Tibial artery (tissue), 4 donors: ENCODE results near the gene ENTREP3.
"Not testable (repeated sequence)": the region's sequence is repeated elsewhere in the genome, so short reads cannot be mapped to it uniquely, and the experiment has no call there.

Source experiments
- DNase-seq, 2 donors: peaks; one replicate each; pipeline ENCODE4 v3.0.0-alpha.2; 2019
- H3K27ac ChIP-seq, 2 donors: fragments of 200-600 bp; sonication (generic) in 1 of 2; 1 replicate in 1 of 2; 2 replicates in 1 of 2; pipeline ENCODE4 v1.5.1; 2018 to 2019; ENCODE audit warnings: mild to moderate bottlenecking in 1 of 2
- H3K27me3 ChIP-seq, 2 donors: fragments of 200-600 bp; sonication (generic) in 1 of 2; one replicate each; pipeline versions ENCODE4 v1.5.1 to v1.6.0; 2016 to 2019
- H3K36me3 ChIP-seq, 3 donors: fragments of 200-600 bp; sonication (generic) in 2 of 3; one replicate each; pipeline ENCODE4 v1.5.1; 2016 to 2019; ENCODE audit warnings: mild to moderate bottlenecking in 2 of 3
- H3K4me1 ChIP-seq, 4 donors: fragments of 200-600 bp; sonication (generic) in 2 of 4; 1 replicate in 3 of 4; 2 replicates in 1 of 4; pipeline ENCODE4 v1.5.1; 2016 to 2019
- H3K4me3 ChIP-seq, 2 donors: fragments of 200-600 bp; sonication (generic) in 1 of 2; 1 replicate in 1 of 2; 2 replicates in 1 of 2; pipeline ENCODE4 v1.5.1; 2018 to 2019; ENCODE audit warnings: mild to moderate bottlenecking in 2 of 2
- H3K9me3 ChIP-seq, 3 donors: fragments of 200-600 bp; sonication (generic) in 1 of 3; one replicate each; pipeline ENCODE4 v1.5.1; 2016 to 2019
- intact Hi-C: fragments of 100-400 bp; cut with DNase I; formaldehyde crosslinking; loops from one replicate; pipeline ENCODE4 v1.15.0; 2023; ENCODE audit warnings: low total_unique reads
- TF ChIP-seq, protein P1 (sequence below), 2 experiments: fragments of 200-600 bp in 1 of 2; fragments of 450-650 bp in 1 of 2; IDR thresholded peaks; one replicate each; pipeline ENCODE4 v1.5.1; 2017 to 2019; ENCODE audit warnings: antibody characterized with exemption in 2 of 2, mild to moderate bottlenecking in 1 of 2, moderate library complexity in 1 of 2

ENTREP3 gene

DNA sequence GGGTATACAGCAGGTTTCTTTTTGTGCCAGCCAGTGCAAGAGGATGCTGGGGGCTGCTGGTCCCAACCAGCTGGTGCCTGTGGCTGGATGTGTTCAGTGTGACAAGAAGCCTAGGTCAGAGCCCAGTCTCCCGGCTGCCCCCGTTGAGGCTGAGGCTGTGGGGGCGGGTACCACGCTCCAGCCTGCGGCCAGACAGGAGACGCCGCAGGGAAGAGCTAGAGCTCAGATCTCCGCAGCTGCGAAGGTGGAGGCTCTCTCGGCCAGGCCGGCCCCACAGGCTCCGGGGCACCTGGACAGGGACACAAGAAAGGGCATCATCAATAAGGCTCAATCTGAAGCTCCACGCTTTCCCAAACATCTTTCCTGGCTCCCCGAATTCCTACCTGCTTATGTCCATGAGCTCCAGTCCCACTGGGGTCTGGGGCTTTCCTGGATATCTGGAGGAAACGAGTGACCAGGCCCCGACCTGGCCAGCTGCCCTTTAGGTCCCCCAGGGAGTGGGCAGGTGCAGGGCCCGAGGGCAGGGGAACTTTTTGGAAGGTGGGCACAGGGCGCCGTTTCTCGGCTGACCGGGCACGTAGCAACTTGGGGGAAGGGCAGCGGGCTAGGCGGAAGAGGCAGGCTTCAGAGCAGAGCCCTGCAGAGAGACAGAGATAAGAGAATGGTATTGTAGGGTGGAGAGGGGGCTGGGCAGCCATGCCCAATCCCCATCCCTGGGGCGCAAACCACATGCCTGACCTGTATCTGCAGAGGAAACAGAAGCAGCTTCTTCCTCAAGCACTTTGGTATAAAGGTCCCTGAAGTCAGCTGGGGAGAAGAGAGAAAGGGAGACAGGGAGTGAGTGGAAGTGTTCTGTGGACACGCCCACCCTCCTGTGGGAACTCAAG is 7.4 kb downstream of the ENTREP3 start:
- Histone ChIP-seq H3K27me3 (no peaks in the 10 kb centered on the region), H3K36me3 (peaks cover 14 to 28% (median 15%) of the 10 kb centered on the region in 3 donors), H3K9me3 (no peaks in the 10 kb centered on the region), H3K4me3 (no peak overlapping the region), H3K4me1 (peaks cover 0 to 32% (median 25%) of the 10 kb centered on the region in 4 donors), H3K27ac (no peak overlapping the region)
- TF ChIP-seq, protein P1, sequence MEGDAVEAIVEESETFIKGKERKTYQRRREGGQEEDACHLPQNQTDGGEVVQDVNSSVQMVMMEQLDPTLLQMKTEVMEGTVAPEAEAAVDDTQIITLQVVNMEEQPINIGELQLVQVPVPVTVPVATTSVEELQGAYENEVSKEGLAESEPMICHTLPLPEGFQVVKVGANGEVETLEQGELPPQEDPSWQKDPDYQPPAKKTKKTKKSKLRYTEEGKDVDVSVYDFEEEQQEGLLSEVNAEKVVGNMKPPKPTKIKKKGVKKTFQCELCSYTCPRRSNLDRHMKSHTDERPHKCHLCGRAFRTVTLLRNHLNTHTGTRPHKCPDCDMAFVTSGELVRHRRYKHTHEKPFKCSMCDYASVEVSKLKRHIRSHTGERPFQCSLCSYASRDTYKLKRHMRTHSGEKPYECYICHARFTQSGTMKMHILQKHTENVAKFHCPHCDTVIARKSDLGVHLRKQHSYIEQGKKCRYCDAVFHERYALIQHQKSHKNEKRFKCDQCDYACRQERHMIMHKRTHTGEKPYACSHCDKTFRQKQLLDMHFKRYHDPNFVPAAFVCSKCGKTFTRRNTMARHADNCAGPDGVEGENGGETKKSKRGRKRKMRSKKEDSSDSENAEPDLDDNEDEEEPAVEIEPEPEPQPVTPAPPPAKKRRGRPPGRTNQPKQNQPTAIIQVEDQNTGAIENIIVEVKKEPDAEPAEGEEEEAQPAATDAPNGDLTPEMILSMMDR (IDR thresholded peaks at IDR 0.05) = no peak
- intact Hi-C loops = no loop called here
- DNase-seq = no peak

- H3K9me3 ChIP-seq, DNase-seq, H3K27ac ChIP-seq, intact Hi-C loops, H3K27me3 ChIP-seq, H3K4me3 ChIP-seq: not testable (repeated sequence)
- peaks cover 14 to 28% (median 15%) of the 10 kb centered on the region in 3 donors for H3K36me3 ChIP-seq
- peaks cover 0 to 42% (median 30%) of the 10 kb centered on the region in 4 donors for H3K4me1 ChIP-seq
These were observed 8.5 kb downstream of the ENTREP3 start for GRCh38 chr1:155246796-155247195.

DNA sequence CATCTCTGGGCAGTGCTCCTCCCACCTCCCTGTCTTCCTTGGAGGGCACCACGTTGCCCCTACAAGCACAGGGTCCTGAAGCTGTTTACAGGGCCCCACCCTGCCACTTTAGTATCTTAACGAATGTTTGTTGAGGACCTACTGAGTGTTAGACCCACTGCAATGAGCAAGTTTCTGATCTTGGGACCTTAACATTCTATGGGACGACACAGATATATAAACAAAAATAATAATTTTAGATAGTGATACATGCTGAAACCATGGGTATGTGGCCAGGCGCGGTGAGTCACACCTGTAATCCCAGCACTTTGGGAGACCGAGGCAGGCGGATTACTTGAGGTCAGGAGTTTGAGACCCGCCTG is 10.1 kb downstream of the ENTREP3 start:
- intact Hi-C loops = no loop called here
- H3K4me3 ChIP-seq = peak overlapping the region; percentile 59 to 83

GRCh38 chr1:155244368-155245162 is 10.7 kb downstream of the ENTREP3 start:
- TF ChIP-seq, protein P1 (IDR thresholded peaks at IDR 0.05) = peak; percentile 14 to 98
- peak overlapping the region; percentile 94 to 96 for H3K27ac ChIP-seq
- peaks cover 0 to 44% (median 26%) of the 10 kb centered on the region in 4 donors for H3K4me1 ChIP-seq
- H3K4me3 ChIP-seq = peak overlapping the region; percentile 59 to 83
- DNase-seq = peak; percentile 99
- intact Hi-C loops = loop anchor here (5.0 kb wide), 1 partner anchor 37 kb away; the partner anchor contains the start of genes MTX1 and THBS3
- H3K27me3 ChIP-seq = no peaks in the 10 kb centered on the region
- H3K36me3 ChIP-seq = peaks cover 14 to 28% (median 15%) of the 10 kb centered on the region in 3 donors
- H3K9me3 ChIP-seq = no peaks in the 10 kb centered on the region

More for the DNA sequence above, 10.1 kb downstream of the ENTREP3 start:
- H3K4me1 ChIP-seq = peaks cover 0 to 40% (median 27%) of the 10 kb centered on the region in 4 donors
- TF ChIP-seq, protein P1 (IDR thresholded peaks at IDR 0.05) = no peak
- H3K27me3 ChIP-seq = no peaks in the 10 kb centered on the region
- peak overlapping the region; percentile 94 to 96 for H3K27ac ChIP-seq
- H3K9me3 ChIP-seq = no peaks in the 10 kb centered on the region
- peaks cover 14 to 28% (median 15%) of the 10 kb centered on the region in 3 donors for H3K36me3 ChIP-seq
- no peak for DNase-seq

DNA sequence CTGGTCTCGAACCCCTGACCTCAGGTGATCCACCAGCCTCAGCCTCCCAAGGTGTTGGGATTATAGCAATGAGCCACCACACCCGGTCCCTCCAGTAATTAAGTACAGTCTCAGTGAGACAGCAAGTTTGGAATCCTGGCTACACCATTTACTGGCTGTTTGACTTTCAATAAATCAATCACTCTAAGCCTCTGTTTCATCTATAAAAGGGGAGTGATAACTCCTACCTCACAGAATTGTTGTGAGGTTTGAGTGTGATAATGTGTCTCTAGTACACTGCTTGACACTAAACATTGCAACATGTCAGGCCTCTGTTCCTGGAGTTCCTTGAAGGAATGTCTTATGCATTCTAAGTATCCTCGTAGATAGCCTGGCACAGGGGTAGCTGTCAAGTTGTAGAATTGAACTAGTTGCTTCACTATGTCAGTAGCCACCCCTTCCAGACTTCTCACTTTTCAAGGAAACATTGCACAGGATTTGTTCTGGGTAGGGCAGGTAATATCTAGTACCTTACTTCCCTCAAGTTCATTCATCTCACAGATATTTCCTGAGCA is 12.4 kb downstream of the ENTREP3 start:
- intact Hi-C loops = loop anchor here (5.0 kb wide), 1 partner anchor 36 kb away; the partner anchor contains the start of genes MTX1 and THBS3
- Histone ChIP-seq H3K27me3 (no peaks in the 10 kb centered on the region), H3K27ac (peak overlapping the region; percentile 94 to 96), H3K4me1 (peaks cover 0 to 46% (median 26%) of the 10 kb centered on the region in 4 donors), H3K4me3 (peak overlapping the region; percentile 59 to 83), H3K36me3 (peaks cover 13 to 19% (median 14%) of the 10 kb centered on the region in 3 donors), H3K9me3 (no peaks in the 10 kb centered on the region)
- DNase-seq = no peak
- TF ChIP-seq, protein P1 (IDR thresholded peaks at IDR 0.05) = no peak
